Pancreas (tissue), 10 donors: ENCODE measurements around the gene SDK1. TPM values are rescaled to one million over a fixed set of nuclear protein-coding genes. Genes with fewer than 3 reads are reported as not detected.

ENCODE experiments used
- ATAC-seq, 4 donors: fragments of 200-7000 bp; cut with Tn5 transposase; one replicate each; pipeline versions ENCODE4 v1.8.0 to v1.9.1; 2020; ENCODE audit warnings: mild to moderate bottlenecking in 4 of 4, moderate library complexity in 4 of 4
- DNase-seq, 6 donors: peaks; one replicate each; pipeline ENCODE4 v3.0.0-alpha.2; 2020
- FAIRE-seq: peaks from 2 replicates; lab custom pipeline; 2012; peaks lifted over from hg19 to GRCh38; lab: Jason Lieb, UNC
- H3K27ac ChIP-seq, 4 donors: fragments of 200-600 bp; sonication (generic); 1 replicate in 3 of 4; 2 replicates in 1 of 4; pipeline versions ENCODE4 v1.5.0 to v1.8.0; 2020
- H3K27me3 ChIP-seq, 4 donors: fragments of 200-600 bp; one replicate each; pipeline ENCODE4 v1.8.0; 2021
- H3K36me3 ChIP-seq, 3 donors: fragments of 200-600 bp; sonication (generic) in 1 of 3; one replicate each; pipeline versions ENCODE4 v1.5.0 to v1.8.0; 2020 to 2021
- H3K4me1 ChIP-seq, 3 donors: fragments of 200-600 bp; one replicate each; pipeline ENCODE4 v1.8.0; 2021
- H3K4me3 ChIP-seq, 4 donors: fragments of 200-600 bp; sonication (generic) in 2 of 4; one replicate each; pipeline versions ENCODE4 v1.5.0 to v1.8.0; 2020 to 2021
- H3K9me3 ChIP-seq, 4 donors: fragments of 200-600 bp; one replicate each; pipeline ENCODE4 v1.8.0; 2021
- CTCF ChIP-seq, 4 donors: fragments of 200-600 bp; sonication (generic) in 3 of 4; IDR thresholded peaks; one replicate each; pipeline versions ENCODE4 v1.5.0 to v1.8.0; 2021; ENCODE audit warnings: antibody characterized with exemption in 4 of 4
- WGBS, 2 donors: extraction: QIAGEN DNeasy Blood & Tissue Kit; methylation state at CpG; one replicate each; pipeline ENCODE4 v1.1.7; 2013; 5-methylcytosine and 5-hydroxymethylcytosine counted together
- intact Hi-C, 3 donors: fragments of 100-400 bp; cut with DNase I; formaldehyde crosslinking; loops; one replicate each; pipeline versions ENCODE4 v1.11.1 to v1.14.2; 2022
- polyA plus RNA-seq, 2 donors: library from polyadenylated mRNA; stranded (reverse); fragments of 200-250 nt; gene quantifications; one replicate each; pipeline ENCODE4 v1.2.3, GENCODE V29; 2013
- total RNA-seq, 6 donors: library from RNA; stranded (reverse); fragmentation: NEBNext Ultra II Directional in 4 of 6; extraction: Animal tissue kit (Norgen Biotek cat#: 25700) in 4 of 6; gene quantifications; one replicate each; pipeline versions ENCODE4 v1.2.1 to v1.2.4, GENCODE V29; 2021 to 2023
- donor health status: healthy with polysubstance abuse.
- donor health status: DM: no; HTN: no; CAD: no; lungs with moderate emphysema.
- donor health status: DM: no; HTN: no; CAD: no.
- donor health status: control.
- donor health status: control.
- donor health status: Bipolar disorder and iron deficiency.
- donor health status: DM: yes; HTN: yes; CAD: no.
- donor health status: DM: no; HTN: no; CAD: no.
- donor health status: DM: no; HTN: no; CAD: no.
- donor health status: DM: yes; HTN: yes; CAD: no.

SDK1 gene
- total and polyA plus RNA-seq, 8 donors: 10.8 to 30.8 (median 19.8) TPM

- ATAC-seq (no peak), FAIRE-seq (no peak), DNase-seq (peak in 1 of 6 donors; percentile 31)
- Histone ChIP-seq H3K4me3 (peak overlapping the region in 1 of 4 donors; percentile 25), H3K36me3 (no peaks in the 10 kb centered on the region), H3K27ac (peak overlapping the region in 3 of 4 donors; percentile 16 to 55 (median 46)), H3K9me3 (no peaks in the 10 kb centered on the region), H3K27me3 (no peaks in the 10 kb centered on the region), H3K4me1 (peaks cover 0 to 8% (median 5%) of the 10 kb centered on the region in 3 donors)
- 66 to 71% methylated on average over 8 of the region's 8 CpGs for WGBS, 2 donors
- no peak for TF ChIP-seq CTCF (IDR thresholded peaks at IDR 0.05)
- intact Hi-C loops: no loop called here
These were observed 832.5 kb downstream of the SDK1 start for GRCh38 chr7:4133491-4134044.

GRCh38 chr7:4134204-4134603, 833.2 kb downstream of the SDK1 start:
- H3K4me3 ChIP-seq: peak overlapping the region in 1 of 4 donors; percentile 25
- intact Hi-C loops: no loop called here
- peak in 4 of 6 donors; percentile 31 to 58 (median 52) for DNase-seq
- peaks cover 0 to 8% (median 5%) of the 10 kb centered on the region in 3 donors for H3K4me1 ChIP-seq
- no peaks in the 10 kb centered on the region for H3K36me3 ChIP-seq
- no peaks in the 10 kb centered on the region for H3K27me3 ChIP-seq
- H3K9me3 ChIP-seq: no peaks in the 10 kb centered on the region
- FAIRE-seq: no peak
- no peak for TF ChIP-seq CTCF (IDR thresholded peaks at IDR 0.05)
- peak; percentile 48 to 59 (median 55) for ATAC-seq
- peak overlapping the region; percentile 16 to 55 (median 44) for H3K27ac ChIP-seq
- WGBS, 2 donors: 40 to 54% methylated on average over 7 of the region's 7 CpGs

GRCh38 chr7:4134631-4135030, 833.6 kb downstream of the SDK1 start:
- DNase-seq (peak in 5 of 6 donors; percentile 35 to 76 (median 65)), ATAC-seq (peak; percentile 79 to 84 (median 84)), FAIRE-seq (no peak)
- Histone ChIP-seq H3K4me1 (peaks cover 0 to 8% (median 5%) of the 10 kb centered on the region in 3 donors), H3K27ac (peak overlapping the region; percentile 16 to 55 (median 44)), H3K9me3 (no peaks in the 10 kb centered on the region), H3K36me3 (no peaks in the 10 kb centered on the region), H3K27me3 (no peaks in the 10 kb centered on the region), H3K4me3 (peak overlapping the region in 1 of 4 donors; percentile 25)
- intact Hi-C loops: no loop called here
- 31 to 58% methylated on average over 20 of the region's 20 CpGs for WGBS, 2 donors
- no peak for TF ChIP-seq CTCF (IDR thresholded peaks at IDR 0.05)

GRCh38 chr7:4135301-4135700, 834.2 kb downstream of the SDK1 start:
- DNase-seq (peak in 1 of 6 donors; percentile 31), ATAC-seq (no peak), FAIRE-seq (no peak)
- no peak for TF ChIP-seq CTCF (IDR thresholded peaks at IDR 0.05)
- Histone ChIP-seq H3K9me3 (no peaks in the 10 kb centered on the region), H3K27me3 (no peaks in the 10 kb centered on the region), H3K4me3 (no peak overlapping the region), H3K36me3 (no peaks in the 10 kb centered on the region), H3K27ac (no peak overlapping the region), H3K4me1 (peaks cover 0 to 8% (median 5%) of the 10 kb centered on the region in 3 donors)
- intact Hi-C loops: no loop called here
- WGBS, 2 donors: 89 to 90% methylated on average over 12 of the region's 12 CpGs

GRCh38 chr7:4136036-4136435, 835.0 kb downstream of the SDK1 start:
- ATAC-seq (peak in 2 of 4 donors; percentile 32 to 62), DNase-seq (peak in 1 of 6 donors; percentile 39), FAIRE-seq (no peak)
- TF ChIP-seq CTCF (IDR thresholded peaks at IDR 0.05): no peak
- no peaks in the 10 kb centered on the region for H3K27me3 ChIP-seq
- peaks cover 0 to 8% (median 5%) of the 10 kb centered on the region in 3 donors for H3K4me1 ChIP-seq
- H3K9me3 ChIP-seq: no peaks in the 10 kb centered on the region
- H3K36me3 ChIP-seq: no peaks in the 10 kb centered on the region
- 70 to 81% methylated on average over 11 of the region's 11 CpGs for WGBS, 2 donors
- no peak overlapping the region for H3K4me3 ChIP-seq
- intact Hi-C loops: no loop called here
- no peak overlapping the region for H3K27ac ChIP-seq
